Sciatic nerve (tissue), 2 donors: ENCODE measurements around the gene MPIG6B. TPM values are rescaled to one million over a fixed set of nuclear protein-coding genes. Genes with fewer than 3 reads are reported as not detected.

Source experiments
- ATAC-seq: fragments of 200-7000 bp; cut with Tn5 transposase; one replicate; pipeline ENCODE4 v1.9.1; 2020; ENCODE audit warnings: mild to moderate bottlenecking, moderate library complexity
- DNase-seq: peaks from one replicate; pipeline ENCODE4 v3.0.0-alpha.2; 2020; ENCODE audit warnings: low spot score
- intact Hi-C: fragments of 100-400 bp; cut with DNase I; formaldehyde crosslinking; loops from one replicate; pipeline ENCODE4 v1.14.2; 2022
- total RNA-seq: library from RNA; stranded (reverse); fragmentation: NEBNext Ultra II Directional; extraction: Animal tissue kit (Norgen Biotek cat#: 25700); gene quantifications from one replicate; pipeline ENCODE4 v1.2.1, GENCODE V29; 2021
- donor health status: DM: no; HTN: no; CAD: no.
- donor health status: DM: no; HTN: no; CAD: no.

MPIG6B gene
- total RNA-seq, 1 donor from 2014 or later: 0.62 TPM

GRCh38 chr6:31733734-31734133, 10.6 kb downstream of the MPIG6B start:
- ATAC-seq: no peak
- intact Hi-C loops: loop anchor here (10.0 kb wide), 1 partner anchor 161 kb away; the partner anchor contains the start of gene EHMT2
- DNase-seq: no peak

- ATAC-seq: no peak
- DNase-seq: no peak
- intact Hi-C loops: loop anchor here (10.0 kb wide), 1 partner anchor 160 kb away; the partner anchor contains the start of gene EHMT2
Observed at GRCh38 chr6:31734247-31734820, 11.2 kb downstream of the MPIG6B start.

GRCh38 chr6:31734821-31735406, 11.7 kb downstream of the MPIG6B start:
- intact Hi-C loops: loop anchor here (10.0 kb wide), 1 partner anchor 160 kb away; the partner anchor contains the start of gene EHMT2
- no peak for ATAC-seq

GRCh38 chr6:31736021-31736767, 13.0 kb downstream of the MPIG6B start, which contains the start of gene CLIC1:
Gene CLIC1 (minus strand): TSS chr6:31736530. CDS start chr6:31736300, 230 bp downstream.
- intact Hi-C loops: loop anchor here (10.0 kb wide), 1 partner anchor 159 kb away; the partner anchor contains the start of gene EHMT2
- ATAC-seq: peak; percentile 81
- DNase-seq: peak; percentile 93

More at GRCh38 chr6:31734821-31735406, 11.7 kb downstream of the MPIG6B start:
- DNase-seq: no peak

GRCh38 chr6:31736768-31737314, 13.7 kb downstream of the MPIG6B start:
- intact Hi-C loops: loop anchor here (10.0 kb wide), 1 partner anchor 158 kb away; the partner anchor contains the start of gene EHMT2
- ATAC-seq: no peak
- no peak for DNase-seq

GRCh38 chr6:31737315-31737990, 14.3 kb downstream of the MPIG6B start:
- no peak for ATAC-seq
- intact Hi-C loops: loop anchor here (10.0 kb wide), 1 partner anchor 157 kb away; the partner anchor contains the start of gene EHMT2
- no peak for DNase-seq

- ATAC-seq (peak; percentile 7), DNase-seq (no peak)
- intact Hi-C loops: loop anchor here (10.0 kb wide), 1 partner anchor 157 kb away; the partner anchor contains the start of gene EHMT2
Observed at GRCh38 chr6:31737991-31738979, 15.1 kb downstream of the MPIG6B start.

- intact Hi-C loops: loop anchor here (10.0 kb wide), 1 partner anchor 155 kb away; the partner anchor contains the start of gene EHMT2
- peak; percentile 98 for DNase-seq
- ATAC-seq: peak; percentile 95
Observed at GRCh38 chr6:31739639-31740396, 16.6 kb downstream of the MPIG6B start, which contains the start of gene MSH5. Gene MSH5 (plus strand): TSS chr6:31740005. CDS start chr6:31740467, 462 bp downstream.

GRCh38 chr6:31740397-31741223, 17.4 kb downstream of the MPIG6B start:
- intact Hi-C loops: no loop called here
- peak; percentile 1 for ATAC-seq
- DNase-seq: no peak

- intact Hi-C loops: no loop called here
- DNase-seq (no peak), ATAC-seq (no peak)
Observed at GRCh38 chr6:31741815-31742214, 18.6 kb downstream of the MPIG6B start.

- intact Hi-C loops: no loop called here
- ATAC-seq: no peak
- DNase-seq: no peak
Observed at GRCh38 chr6:31742894-31743293, 19.7 kb downstream of the MPIG6B start.

GRCh38 chr6:31744422-31744821, 21.2 kb downstream of the MPIG6B start:
- intact Hi-C loops: no loop called here
- DNase-seq: no peak
- no peak for ATAC-seq

GRCh38 chr6:31749301-31750036, 26.3 kb downstream of the MPIG6B start:
- DNase-seq (no peak), ATAC-seq (no peak)
- intact Hi-C loops: no loop called here

GRCh38 chr6:31750411-31751022, 27.3 kb downstream of the MPIG6B start:
- intact Hi-C loops: no loop called here
- DNase-seq: no peak
- ATAC-seq: no peak
